Osteoblast (primary cell): ENCODE data around the gene PVR. TPM values are rescaled to one million over a fixed set of nuclear protein-coding genes. Genes with fewer than 3 reads are reported as not detected.
"Not testable (repeated sequence)": the region's sequence is repeated elsewhere in the genome, so short reads cannot be mapped to it uniquely, and the experiment has no call there.

Source experiments
- DNase-seq: peaks from one replicate; pipeline ENCODE4 v3.0.0; 2011; ENCODE audit warnings: low spot score, mixed read lengths; ENCODE audit not compliant: insufficient read length; ENCODE audit errors: missing footprints
- H2AFZ ChIP-seq: 2 replicates; pipeline ENCODE4 v1.6.0; 2011; ENCODE audit warnings: mild to moderate bottlenecking, low read length
- H3K27ac ChIP-seq: 2 replicates; pipeline ENCODE4 v1.5.1; 2011; ENCODE audit warnings: mild to moderate bottlenecking, low read depth, low read length, moderate library complexity
- H3K27me3 ChIP-seq: 2 replicates; pipeline ENCODE4 v1.6.0; 2012; ENCODE audit warnings: mild to moderate bottlenecking, control low read depth, inconsistent platforms, low read length, moderate library complexity; ENCODE audit not compliant: insufficient read depth
- H3K36me3 ChIP-seq: 2 replicates; pipeline ENCODE4 v1.5.1; 2011; ENCODE audit warnings: mild to moderate bottlenecking, low read length, control low read depth, moderate library complexity; ENCODE audit not compliant: insufficient read depth
- H3K4me1 ChIP-seq: 2 replicates; pipeline ENCODE4 v1.5.1; 2011; ENCODE audit warnings: mild to moderate bottlenecking, low read length, control low read depth, moderate library complexity; ENCODE audit not compliant: insufficient read depth
- H3K4me2 ChIP-seq: 2 replicates; pipeline ENCODE4 v1.6.0; 2011; ENCODE audit warnings: mild to moderate bottlenecking, low read length; ENCODE audit not compliant: insufficient read depth
- H3K4me3 ChIP-seq: fragments of 200-600 bp; sonication (generic); 3 replicates; pipeline ENCODE4 v1.5.1; 2012; ENCODE audit warnings: mild to moderate bottlenecking, low read length, inconsistent platforms; ENCODE audit not compliant: insufficient read depth
- H3K79me2 ChIP-seq: 2 replicates; pipeline ENCODE4 v1.6.0; 2012; ENCODE audit warnings: mild to moderate bottlenecking, low read length, control low read depth, inconsistent platforms; ENCODE audit not compliant: insufficient read depth
- H3K9me3 ChIP-seq: 2 replicates; pipeline ENCODE4 v1.5.1; 2011; ENCODE audit warnings: low read depth, low read length, control low read depth
- H4K20me1 ChIP-seq: 2 replicates; pipeline ENCODE4 v1.6.0; 2012; ENCODE audit warnings: mild to moderate bottlenecking, low read length, control low read depth; ENCODE audit not compliant: insufficient read depth
- total RNA-seq: library from RNA; depleted of rRNA; stranded (reverse); fragments of >200 nt; gene quantifications from 2 replicates; pipeline ENCODE4 v1.2.3, GENCODE V29; 2012
- TF ChIP-seq, protein P1 (sequence below): IDR thresholded peaks from 2 replicates; pipeline ENCODE4 v1.5.1; 2011; ENCODE audit warnings: mild to moderate bottlenecking, low read depth, low read length, moderate library complexity; ENCODE audit errors: extremely low read depth

The PVR gene
- total RNA-seq, 1 donor = 53.6 TPM

DNA sequence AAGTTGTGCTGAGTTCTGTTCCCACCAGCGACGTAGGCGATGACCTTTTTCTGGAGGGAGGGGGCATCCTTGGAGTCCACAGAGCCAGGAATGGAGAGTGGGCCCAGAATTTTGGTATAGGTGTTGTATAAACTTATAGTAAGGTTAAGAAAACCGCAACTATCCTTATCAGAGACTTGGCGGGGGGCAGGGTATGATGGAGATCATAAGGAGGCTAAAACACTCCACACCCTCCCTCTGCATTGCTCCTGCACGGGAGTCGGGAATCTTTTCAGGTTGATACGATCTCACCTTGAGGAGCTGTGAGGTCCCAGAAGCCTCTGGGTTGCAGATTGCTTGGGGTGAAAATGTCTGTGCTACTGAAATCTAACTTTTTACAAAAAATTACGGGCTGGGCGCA lies 21.3 kb downstream of the PVR start:
- H3K36me3 ChIP-seq = peaks cover 43% of the 10 kb centered on the region
- no peaks in the 10 kb centered on the region for H3K4me1 ChIP-seq
- TF ChIP-seq, protein P1, sequence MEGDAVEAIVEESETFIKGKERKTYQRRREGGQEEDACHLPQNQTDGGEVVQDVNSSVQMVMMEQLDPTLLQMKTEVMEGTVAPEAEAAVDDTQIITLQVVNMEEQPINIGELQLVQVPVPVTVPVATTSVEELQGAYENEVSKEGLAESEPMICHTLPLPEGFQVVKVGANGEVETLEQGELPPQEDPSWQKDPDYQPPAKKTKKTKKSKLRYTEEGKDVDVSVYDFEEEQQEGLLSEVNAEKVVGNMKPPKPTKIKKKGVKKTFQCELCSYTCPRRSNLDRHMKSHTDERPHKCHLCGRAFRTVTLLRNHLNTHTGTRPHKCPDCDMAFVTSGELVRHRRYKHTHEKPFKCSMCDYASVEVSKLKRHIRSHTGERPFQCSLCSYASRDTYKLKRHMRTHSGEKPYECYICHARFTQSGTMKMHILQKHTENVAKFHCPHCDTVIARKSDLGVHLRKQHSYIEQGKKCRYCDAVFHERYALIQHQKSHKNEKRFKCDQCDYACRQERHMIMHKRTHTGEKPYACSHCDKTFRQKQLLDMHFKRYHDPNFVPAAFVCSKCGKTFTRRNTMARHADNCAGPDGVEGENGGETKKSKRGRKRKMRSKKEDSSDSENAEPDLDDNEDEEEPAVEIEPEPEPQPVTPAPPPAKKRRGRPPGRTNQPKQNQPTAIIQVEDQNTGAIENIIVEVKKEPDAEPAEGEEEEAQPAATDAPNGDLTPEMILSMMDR = no peak
- no peaks in the 10 kb centered on the region for H3K27me3 ChIP-seq
- H3K4me3 ChIP-seq = no peak overlapping the region
- no peak overlapping the region for H3K4me2 ChIP-seq
- H2AFZ ChIP-seq = no peak overlapping the region
- no peaks in the 10 kb centered on the region for H3K9me3 ChIP-seq
- no peaks in the 10 kb centered on the region for H3K79me2 ChIP-seq
- no peak overlapping the region for H3K27ac ChIP-seq
- peaks cover 2% of the 10 kb centered on the region for H4K20me1 ChIP-seq
- no peak for DNase-seq

DNA sequence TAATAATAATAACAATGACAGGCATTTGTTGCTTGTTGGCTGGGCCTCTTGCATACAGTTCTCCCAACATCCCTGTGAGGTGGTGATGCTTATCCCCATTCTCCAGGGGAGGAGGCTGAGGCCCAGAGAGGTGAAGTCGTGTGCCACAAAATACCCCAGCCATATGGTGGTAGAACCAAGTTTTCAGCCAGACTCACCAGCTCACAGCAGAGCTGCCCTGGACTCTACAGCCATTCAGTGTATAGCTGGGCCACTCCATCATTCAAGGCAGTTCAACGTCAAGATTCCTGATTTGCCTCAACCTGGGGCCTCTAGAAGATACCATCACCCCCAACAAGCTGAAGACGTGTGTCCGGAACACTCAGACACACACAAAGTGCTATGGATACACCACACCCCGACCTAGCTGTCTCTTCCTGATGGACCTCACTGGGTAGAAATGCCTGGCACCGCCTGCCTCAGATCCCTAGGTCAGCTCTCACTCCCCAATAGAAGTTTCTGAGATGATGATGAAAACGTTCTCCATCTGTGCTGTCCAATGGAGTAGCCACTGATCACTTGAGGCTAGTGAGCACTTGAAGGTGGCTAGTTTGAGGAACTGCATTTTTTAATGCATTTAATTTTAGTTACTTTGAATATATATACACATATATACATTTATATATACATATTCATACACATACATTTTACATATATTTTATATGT lies 23.3 kb downstream of the PVR start:
- H4K20me1 ChIP-seq = no peaks in the 10 kb centered on the region
- no peak overlapping the region for H2AFZ ChIP-seq
- peaks cover 23% of the 10 kb centered on the region for H3K36me3 ChIP-seq
- no peak overlapping the region for H3K27ac ChIP-seq
- TF ChIP-seq, protein P1 = no peak
- no peak overlapping the region for H3K4me2 ChIP-seq
- no peak for DNase-seq
- H3K9me3 ChIP-seq = no peaks in the 10 kb centered on the region
- no peak overlapping the region for H3K4me3 ChIP-seq
- H3K79me2 ChIP-seq = no peaks in the 10 kb centered on the region
- H3K4me1 ChIP-seq = no peaks in the 10 kb centered on the region
- H3K27me3 ChIP-seq = no peaks in the 10 kb centered on the region

GRCh38 chr19:44668985-44669764 lies 25.5 kb downstream of the PVR start:
- peaks cover 4% of the 10 kb centered on the region for H3K36me3 ChIP-seq
- no peaks in the 10 kb centered on the region for H3K9me3 ChIP-seq
- no peak overlapping the region for H3K27ac ChIP-seq
- no peak for DNase-seq
- TF ChIP-seq, protein P1 = no peak
- no peak overlapping the region for H3K4me2 ChIP-seq
- no peak overlapping the region for H2AFZ ChIP-seq
- H3K27me3 ChIP-seq = no peaks in the 10 kb centered on the region
- H3K4me1 ChIP-seq = no peaks in the 10 kb centered on the region
- H3K4me3 ChIP-seq = no peak overlapping the region
- no peaks in the 10 kb centered on the region for H3K79me2 ChIP-seq
- no peaks in the 10 kb centered on the region for H4K20me1 ChIP-seq

DNA sequence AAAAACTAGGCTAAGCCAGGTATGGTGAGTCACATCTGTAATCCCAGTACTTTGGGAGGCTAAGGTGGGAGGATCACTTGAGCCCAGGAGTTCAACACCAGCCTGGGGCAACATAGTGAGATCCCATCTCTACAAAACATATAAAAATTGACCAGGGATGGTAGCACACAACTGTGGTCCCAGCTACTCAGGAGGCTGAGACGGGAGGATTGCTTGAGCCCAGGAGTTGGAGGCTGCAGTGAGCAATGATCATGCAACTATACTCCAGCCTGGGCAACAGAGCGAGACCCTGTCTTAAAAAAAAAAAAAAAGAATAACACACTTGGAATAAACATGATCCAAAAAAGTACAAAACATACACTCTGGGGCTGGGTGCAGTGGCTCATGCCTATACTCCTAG lies 26.3 kb downstream of the PVR start:
- H3K27me3 ChIP-seq, H4K20me1 ChIP-seq, DNase-seq, H3K4me2 ChIP-seq, H3K4me1 ChIP-seq, H3K9me3 ChIP-seq, H3K4me3 ChIP-seq, H3K79me2 ChIP-seq, H3K27ac ChIP-seq, H3K36me3 ChIP-seq, H2AFZ ChIP-seq: not testable (repeated sequence)
